C1 segment of cervical spinal cord (tissue), 14 donors: ENCODE results near the gene CD86.

Source experiments
- DNase-seq, 14 donors: peaks; one replicate each; lab custom pipeline; 2025; lab: John Stamatoyannopoulos, UW

Gene CD86

GRCh38 chr3:122092460-122093165 lies 37.5 kb downstream of the CD86 start:
- peak in 1 of 14 donors; percentile 20 for DNase-seq

GRCh38 chr3:122094125-122094524 lies 39.0 kb downstream of the CD86 start:
- DNase-seq: no peak

GRCh38 chr3:122094693-122095092 lies 39.5 kb downstream of the CD86 start:
- no peak for DNase-seq

GRCh38 chr3:122097141-122097540 lies 42.0 kb downstream of the CD86 start:
- DNase-seq: no peak

DNA sequence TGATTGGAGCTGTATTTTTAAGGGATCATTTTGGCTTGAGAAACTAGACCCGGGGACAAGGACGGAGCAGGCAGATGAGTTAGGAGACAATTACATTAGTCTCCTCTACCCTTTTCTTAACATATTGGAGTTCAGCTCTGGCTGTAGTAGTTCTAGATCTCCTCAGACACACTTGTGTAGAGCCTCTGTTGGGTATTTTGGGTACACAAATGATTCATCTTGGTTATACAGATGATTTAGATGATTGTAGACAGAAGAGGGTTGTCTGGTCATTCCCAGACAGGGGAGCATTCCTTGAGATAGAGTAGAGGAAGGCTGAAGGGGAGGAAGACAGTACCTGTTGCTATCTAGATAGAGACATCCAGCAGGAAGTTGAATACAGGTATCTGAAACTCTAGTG lies 43.4 kb downstream of the CD86 start:
- DNase-seq: no peak

- DNase-seq: no peak
Measured at GRCh38 chr3:122099255-122099654, 44.1 kb downstream of the CD86 start.

- DNase-seq: no peak
Measured at GRCh38 chr3:122100083-122100482, 44.9 kb downstream of the CD86 start.

DNA sequence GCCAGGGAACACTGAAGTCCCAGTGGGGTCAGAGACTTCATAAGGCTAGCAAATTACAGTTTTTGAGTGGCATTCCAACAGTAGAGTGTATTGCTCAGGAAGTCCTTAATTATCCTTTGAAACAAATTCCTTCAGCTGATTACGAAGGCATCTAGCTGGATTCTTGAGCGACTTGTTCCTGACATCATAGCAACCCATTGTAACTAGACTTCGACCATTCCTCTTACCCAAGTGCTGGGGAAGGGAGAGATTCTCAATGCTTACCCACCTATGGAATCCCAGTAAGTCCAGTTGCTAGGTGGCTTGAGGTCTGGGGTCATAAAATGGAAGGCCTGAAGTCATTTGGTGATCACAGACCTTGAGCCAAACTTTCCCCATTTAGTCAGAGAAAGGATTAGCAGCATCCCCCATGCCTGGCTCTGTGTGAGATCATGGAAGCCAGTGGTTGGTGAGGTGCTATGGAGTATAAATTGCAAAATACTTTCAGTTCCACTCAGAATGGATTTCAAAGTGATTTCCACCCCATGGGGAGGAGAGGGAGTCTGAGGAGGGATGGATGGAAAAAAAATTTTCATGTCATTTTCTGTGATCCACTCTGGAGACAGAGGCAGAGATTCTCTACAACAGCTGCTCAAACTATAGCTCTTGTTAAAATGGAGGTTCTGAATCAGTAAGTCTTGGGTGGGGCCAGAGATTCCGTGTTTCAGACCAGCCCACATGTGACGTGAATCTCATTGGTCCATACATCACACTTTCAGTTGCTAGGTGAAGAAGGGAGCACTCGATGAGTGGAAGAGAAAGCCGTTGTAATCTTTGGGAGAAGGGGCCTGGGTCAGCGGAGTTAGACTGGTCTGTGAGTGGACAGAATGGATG lies 45.7 kb downstream of the CD86 start:
- no peak for DNase-seq

GRCh38 chr3:122101646-122102045 lies 46.5 kb downstream of the CD86 start:
- no peak for DNase-seq

DNA sequence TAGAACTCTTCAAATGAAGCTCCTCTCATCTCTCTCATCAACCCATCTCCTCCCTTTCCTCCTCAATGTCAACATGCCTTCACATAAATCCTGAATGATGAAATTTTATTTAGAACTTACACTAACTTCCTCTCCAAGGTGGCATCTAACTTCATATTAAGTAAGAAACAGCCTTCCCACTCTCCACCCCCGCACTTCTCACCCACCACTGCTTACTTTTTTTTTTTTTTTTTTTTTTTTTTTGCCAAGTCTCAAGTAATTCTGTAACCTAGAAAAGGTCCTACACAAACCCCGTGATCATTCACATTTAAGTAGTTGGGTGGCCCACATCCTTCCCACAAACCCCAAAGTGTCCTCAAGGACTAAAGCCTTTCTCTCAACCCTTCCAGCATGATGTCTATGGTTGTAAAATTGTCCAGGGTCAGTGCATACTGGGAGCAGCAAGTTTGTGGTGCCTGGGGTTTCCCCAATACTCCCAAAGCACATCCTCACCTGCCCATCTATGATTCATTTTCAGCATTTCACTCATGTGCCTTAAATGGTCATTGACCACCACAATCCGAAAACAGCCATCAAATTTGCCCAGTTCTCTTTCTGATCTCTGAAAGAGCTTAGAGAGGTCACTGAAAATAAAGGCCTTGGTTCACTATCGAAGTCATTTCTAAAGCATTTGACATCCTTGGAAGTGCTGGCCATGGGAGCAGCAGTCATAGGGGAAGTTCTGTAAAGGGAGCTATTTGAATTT lies 47.2 kb downstream of the CD86 start:
- DNase-seq: no peak

DNA sequence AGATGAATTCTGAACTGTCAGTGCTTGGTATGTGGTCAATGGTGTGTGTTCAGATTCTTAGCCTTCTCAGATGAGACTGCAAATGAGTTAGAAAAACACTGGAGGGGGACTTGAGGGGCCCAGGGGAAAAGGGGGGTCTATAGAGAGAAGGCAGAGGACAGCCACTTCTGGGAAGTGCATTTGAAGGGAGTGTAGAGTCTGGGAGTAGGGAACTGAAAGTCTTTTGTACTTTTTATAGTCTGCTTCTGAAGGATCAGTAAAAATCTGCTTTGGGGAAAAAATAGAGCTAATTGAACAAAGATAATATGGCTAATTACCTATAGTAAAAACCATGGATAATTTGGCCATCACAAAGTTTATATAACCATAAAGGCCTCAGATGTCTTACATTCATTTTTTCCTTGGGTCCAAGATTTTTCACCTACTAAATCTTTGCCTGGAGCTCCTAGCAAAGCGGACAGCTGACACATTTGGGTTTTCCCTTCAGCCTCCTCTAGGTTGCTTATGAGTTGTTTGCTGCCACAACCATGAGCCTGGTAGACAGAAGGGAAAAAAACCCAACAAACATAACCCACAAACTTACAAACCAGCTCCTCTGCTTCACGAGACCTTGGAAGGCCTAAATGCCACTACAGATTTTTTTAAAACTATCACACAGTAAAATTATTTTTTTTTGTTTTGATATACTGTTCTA lies 48.8 kb downstream of the CD86 start:
- DNase-seq: no peak

- DNase-seq: no peak
Measured at GRCh38 chr3:122104515-122105194, 49.5 kb downstream of the CD86 start.

DNA sequence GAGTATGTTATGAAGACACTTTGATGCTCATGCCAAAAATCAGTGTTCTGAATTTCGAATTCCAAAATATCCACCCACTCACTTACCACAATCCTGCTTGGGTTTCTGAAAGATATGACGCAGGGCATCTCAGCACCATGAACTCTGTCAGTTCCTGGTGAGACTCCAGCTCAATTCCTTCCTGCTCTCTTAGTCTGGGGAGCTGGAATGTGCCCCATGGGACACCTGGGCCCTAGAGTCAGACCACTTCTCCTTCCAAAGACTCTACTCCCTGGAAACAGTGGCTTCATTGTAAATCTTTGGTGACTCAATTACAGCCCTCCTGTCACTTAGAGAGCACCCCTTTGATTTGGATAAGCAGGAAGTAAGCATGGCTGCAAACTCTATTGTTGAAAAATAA lies 50.5 kb downstream of the CD86 start:
- DNase-seq: no peak

DNA sequence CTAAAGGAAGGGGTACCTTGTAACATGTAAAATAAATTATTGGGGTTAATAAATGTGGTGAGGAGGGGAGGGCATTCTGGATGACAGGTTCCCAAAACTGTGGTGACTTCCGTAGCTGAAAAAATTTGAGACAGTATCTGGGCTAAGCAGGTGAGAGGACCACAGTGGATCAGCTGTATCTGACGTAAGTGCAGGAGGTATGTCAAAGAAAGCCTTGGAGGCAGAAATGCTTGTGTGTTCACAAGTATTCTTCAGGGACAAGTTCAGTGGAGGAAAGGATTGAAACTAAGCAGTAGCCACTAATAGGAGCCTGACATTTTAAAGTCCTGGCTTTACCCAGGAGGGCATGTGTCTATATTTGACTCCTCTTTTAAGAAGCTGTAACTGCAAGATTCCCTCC lies 52.0 kb downstream of the CD86 start:
- no peak for DNase-seq

- no peak for DNase-seq
Measured at GRCh38 chr3:122111974-122112373, 56.8 kb downstream of the CD86 start.

DNA sequence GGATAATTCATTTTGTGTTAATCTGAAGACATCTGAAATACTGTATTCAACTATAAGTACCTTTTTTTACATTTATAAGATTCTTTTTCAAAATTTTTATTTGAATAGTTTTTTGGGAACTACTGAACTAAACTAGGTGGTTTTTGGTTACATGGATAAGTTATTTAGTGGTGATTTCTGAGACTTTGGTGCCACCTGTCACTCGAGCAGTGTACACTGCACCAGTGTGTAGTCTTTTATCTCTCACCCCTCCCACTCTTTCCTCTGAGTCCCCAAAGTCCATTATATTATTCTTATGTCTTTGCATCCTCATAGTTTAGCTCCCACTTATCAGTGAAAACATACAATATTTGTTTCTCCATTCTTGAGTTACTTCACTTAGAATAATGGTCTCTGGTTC lies 57.6 kb downstream of the CD86 start:
- DNase-seq: no peak

- DNase-seq: no peak
Measured at GRCh38 chr3:122123850-122124249, 68.7 kb downstream of the CD86 start.

GRCh38 chr3:122132949-122133540 lies 77.9 kb downstream of the CD86 start:
- no peak for DNase-seq

GRCh38 chr3:122146466-122146865 lies 91.3 kb downstream of the CD86 start:
- DNase-seq: no peak

- DNase-seq: no peak
Measured at GRCh38 chr3:122148941-122149627, 93.9 kb downstream of the CD86 start.
